ENCODE measurements around the gene FAM76B. TPM values are rescaled to one million over a fixed set of nuclear protein-coding genes. Genes with fewer than 3 reads are reported as not detected.

FAM76B gene
- total and polyA plus RNA-seq, 2 of the 13 experiments (the other 11 are each of a cell fraction or from before 2014, with no cell fraction given): 20.2 to 24.2 TPM

DNA sequence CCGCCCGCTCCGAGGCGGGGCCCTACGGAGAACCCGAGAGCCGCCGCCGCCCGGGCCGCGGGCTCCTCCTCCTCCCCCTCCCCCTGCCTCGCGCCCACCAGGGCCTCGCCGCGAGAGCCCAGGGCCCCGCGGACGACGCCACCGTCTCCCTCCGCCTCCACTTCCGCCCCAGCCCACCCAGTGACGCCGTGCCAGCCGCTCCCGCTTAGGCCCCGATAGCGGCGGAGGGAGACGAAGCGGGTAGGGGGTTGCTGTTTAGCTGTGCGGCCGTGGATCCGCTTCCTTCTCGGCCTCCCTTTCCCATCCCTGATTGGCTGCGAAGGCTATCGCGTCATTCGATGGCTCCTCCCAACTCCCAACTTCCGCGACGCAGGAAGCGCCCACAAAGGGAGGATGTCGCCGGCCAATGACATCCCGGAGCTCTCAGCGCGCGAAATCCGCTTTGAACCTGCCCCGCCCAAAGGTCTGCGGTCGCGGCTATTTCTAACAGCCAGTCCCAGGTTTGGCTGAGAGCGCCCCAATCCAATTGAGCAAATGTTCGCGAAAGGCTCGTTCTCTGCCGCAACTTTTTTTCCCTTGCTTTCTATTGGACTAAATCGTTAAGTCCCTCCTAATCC is at the start of gene FAM76B (continued):
- TF ChIP-seq ZFP62 (CRISPR knock-in tag; IDR thresholded peaks at IDR 0.05): no peak
- TF ChIP-seq FOSL1 (CRISPR knock-in tag; IDR thresholded peaks at IDR 0.05; ENCODE audit: borderline replicate concordance): no peak
- TF ChIP-seq GTF3A (CRISPR knock-in tag; conservative IDR thresholded peaks at IDR 0.05): no peak
- no peak for TF ChIP-seq SMAD3 (CRISPR knock-in tag; IDR thresholded peaks at IDR 0.05)
- peak; percentile 48 for TF ChIP-seq CEBPG (CRISPR knock-in tag; IDR thresholded peaks at IDR 0.05)
- TF ChIP-seq, protein P1, sequence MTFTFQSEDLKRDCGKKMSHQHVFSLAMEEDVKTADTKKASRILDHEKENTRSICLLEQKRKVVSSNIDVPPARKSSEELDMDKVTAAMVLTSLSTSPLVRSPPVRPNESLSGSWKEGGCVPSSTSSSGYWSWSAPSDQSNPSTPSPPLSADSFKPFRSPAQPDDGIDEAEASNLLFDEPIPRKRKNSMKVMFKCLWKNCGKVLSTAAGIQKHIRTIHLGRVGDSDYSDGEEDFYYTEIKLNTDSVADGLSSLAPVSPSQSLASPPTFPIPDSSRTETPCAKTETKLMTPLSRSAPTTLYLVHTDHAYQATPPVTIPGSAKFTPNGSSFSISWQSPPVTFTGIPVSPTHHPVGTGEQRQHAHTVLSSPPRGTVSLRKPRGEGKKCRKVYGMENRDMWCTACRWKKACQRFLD (CRISPR knock-in tag; IDR thresholded peaks at IDR 0.05; ENCODE audit: borderline replicate concordance): no peak; the same call in 1 of the 2 replicates
- TF ChIP-seq, protein P2, sequence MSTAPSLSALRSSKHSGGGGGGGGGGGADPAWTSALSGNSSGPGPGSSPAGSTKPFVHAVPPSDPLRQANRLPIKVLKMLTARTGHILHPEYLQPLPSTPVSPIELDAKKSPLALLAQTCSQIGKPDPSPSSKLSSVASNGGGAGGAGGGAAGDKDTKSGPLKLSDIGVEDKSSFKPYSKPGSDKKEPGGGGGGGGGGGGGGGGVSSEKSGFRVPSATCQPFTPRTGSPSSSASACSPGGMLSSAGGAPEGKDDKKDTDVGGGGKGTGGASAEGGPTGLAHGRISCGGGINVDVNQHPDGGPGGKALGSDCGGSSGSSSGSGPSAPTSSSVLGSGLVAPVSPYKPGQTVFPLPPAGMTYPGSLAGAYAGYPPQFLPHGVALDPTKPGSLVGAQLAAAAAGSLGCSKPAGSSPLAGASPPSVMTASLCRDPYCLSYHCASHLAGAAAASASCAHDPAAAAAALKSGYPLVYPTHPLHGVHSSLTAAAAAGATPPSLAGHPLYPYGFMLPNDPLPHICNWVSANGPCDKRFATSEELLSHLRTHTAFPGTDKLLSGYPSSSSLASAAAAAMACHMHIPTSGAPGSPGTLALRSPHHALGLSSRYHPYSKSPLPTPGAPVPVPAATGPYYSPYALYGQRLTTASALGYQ (CRISPR knock-in tag; IDR thresholded peaks at IDR 0.05): no peak
- TF ChIP-seq TCF7L2 (IDR thresholded peaks at IDR 0.05; ENCODE audit: low read depth, low read length): no peak
- peak; percentile 43; the same call in 1 of the 2 replicates for TF ChIP-seq ZNF776 (CRISPR knock-in tag; IDR thresholded peaks at IDR 0.05)
- TF ChIP-seq, protein P3, sequence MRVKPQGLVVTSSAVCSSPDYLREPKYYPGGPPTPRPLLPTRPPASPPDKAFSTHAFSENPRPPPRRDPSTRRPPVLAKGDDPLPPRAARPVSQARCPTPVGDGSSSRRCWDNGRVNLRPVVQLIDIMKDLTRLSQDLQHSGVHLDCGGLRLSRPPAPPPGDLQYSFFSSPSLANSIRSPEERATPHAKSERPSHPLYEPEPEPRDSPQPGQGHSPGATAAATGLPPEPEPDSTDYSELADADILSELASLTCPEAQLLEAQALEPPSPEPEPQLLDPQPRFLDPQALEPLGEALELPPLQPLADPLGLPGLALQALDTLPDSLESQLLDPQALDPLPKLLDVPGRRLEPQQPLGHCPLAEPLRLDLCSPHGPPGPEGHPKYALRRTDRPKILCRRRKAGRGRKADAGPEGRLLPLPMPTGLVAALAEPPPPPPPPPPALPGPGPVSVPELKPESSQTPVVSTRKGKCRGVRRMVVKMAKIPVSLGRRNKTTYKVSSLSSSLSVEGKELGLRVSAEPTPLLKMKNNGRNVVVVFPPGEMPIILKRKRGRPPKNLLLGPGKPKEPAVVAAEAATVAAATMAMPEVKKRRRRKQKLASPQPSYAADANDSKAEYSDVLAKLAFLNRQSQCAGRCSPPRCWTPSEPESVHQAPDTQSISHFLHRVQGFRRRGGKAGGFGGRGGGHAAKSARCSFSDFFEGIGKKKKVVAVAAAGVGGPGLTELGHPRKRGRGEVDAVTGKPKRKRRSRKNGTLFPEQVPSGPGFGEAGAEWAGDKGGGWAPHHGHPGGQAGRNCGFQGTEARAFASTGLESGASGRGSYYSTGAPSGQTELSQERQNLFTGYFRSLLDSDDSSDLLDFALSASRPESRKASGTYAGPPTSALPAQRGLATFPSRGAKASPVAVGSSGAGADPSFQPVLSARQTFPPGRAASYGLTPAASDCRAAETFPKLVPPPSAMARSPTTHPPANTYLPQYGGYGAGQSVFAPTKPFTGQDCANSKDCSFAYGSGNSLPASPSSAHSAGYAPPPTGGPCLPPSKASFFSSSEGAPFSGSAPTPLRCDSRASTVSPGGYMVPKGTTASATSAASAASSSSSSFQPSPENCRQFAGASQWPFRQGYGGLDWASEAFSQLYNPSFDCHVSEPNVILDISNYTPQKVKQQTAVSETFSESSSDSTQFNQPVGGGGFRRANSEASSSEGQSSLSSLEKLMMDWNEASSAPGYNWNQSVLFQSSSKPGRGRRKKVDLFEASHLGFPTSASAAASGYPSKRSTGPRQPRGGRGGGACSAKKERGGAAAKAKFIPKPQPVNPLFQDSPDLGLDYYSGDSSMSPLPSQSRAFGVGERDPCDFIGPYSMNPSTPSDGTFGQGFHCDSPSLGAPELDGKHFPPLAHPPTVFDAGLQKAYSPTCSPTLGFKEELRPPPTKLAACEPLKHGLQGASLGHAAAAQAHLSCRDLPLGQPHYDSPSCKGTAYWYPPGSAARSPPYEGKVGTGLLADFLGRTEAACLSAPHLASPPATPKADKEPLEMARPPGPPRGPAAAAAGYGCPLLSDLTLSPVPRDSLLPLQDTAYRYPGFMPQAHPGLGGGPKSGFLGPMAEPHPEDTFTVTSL (CRISPR knock-in tag; IDR thresholded peaks at IDR 0.05; ENCODE audit: borderline replicate concordance): 0 out of 2 replicates have a peak, but pooled peaks have one; percentile 24
- TF ChIP-seq ZBTB7B (CRISPR knock-in tag; IDR thresholded peaks at IDR 0.05): peak; percentile 81
- TF ChIP-seq ZNF629 (CRISPR knock-in tag; conservative IDR thresholded peaks at IDR 0.05): no peak
- TF ChIP-seq ELF4 (CRISPR knock-in tag; IDR thresholded peaks at IDR 0.05; ENCODE audit: borderline replicate concordance): peak; percentile 92; the same call in 1 of the 2 replicates
- TF ChIP-seq ZNF678 (CRISPR knock-in tag; IDR thresholded peaks at IDR 0.05): no peak
- TF ChIP-seq, protein P4, sequence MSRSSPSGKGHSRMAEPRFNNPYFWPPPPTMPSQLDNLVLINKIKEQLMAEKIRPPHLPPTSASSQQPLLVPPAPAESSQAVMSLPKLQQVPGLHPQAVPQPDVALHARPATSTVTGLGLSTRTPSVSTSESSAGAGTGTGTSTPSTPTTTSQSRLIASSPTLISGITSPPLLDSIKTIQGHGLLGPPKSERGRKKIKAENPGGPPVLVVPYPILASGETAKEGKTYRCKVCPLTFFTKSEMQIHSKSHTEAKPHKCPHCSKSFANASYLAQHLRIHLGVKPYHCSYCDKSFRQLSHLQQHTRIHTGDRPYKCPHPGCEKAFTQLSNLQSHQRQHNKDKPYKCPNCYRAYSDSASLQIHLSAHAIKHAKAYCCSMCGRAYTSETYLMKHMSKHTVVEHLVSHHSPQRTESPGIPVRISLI (CRISPR knock-in tag; IDR thresholded peaks at IDR 0.05; ENCODE audit: borderline replicate concordance): 0 out of 2 replicates have a peak, but pooled peaks have one; percentile 22
- TF ChIP-seq, protein P5, sequence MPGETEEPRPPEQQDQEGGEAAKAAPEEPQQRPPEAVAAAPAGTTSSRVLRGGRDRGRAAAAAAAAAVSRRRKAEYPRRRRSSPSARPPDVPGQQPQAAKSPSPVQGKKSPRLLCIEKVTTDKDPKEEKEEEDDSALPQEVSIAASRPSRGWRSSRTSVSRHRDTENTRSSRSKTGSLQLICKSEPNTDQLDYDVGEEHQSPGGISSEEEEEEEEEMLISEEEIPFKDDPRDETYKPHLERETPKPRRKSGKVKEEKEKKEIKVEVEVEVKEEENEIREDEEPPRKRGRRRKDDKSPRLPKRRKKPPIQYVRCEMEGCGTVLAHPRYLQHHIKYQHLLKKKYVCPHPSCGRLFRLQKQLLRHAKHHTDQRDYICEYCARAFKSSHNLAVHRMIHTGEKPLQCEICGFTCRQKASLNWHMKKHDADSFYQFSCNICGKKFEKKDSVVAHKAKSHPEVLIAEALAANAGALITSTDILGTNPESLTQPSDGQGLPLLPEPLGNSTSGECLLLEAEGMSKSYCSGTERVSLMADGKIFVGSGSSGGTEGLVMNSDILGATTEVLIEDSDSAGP (CRISPR knock-in tag; IDR thresholded peaks at IDR 0.05; ENCODE audit: borderline replicate concordance): peak; percentile 96
- TF ChIP-seq JARID2 (CRISPR knock-in tag; IDR thresholded peaks at IDR 0.05; ENCODE audit: insufficient replicate concordance): no peak
- TF ChIP-seq HOXA9 (CRISPR knock-in tag; IDR thresholded peaks at IDR 0.05; ENCODE audit: borderline replicate concordance): no peak; the same call in 1 of the 2 replicates
